ENCODE results near the gene TTC3. TPM values are rescaled to one million over a fixed set of nuclear protein-coding genes. Genes with fewer than 3 reads are reported as not detected.

TTC3 gene
- total and polyA plus RNA-seq, 5 experiments from 2014 or later: 51.1 to 169 (median 134) TPM

GRCh38 chr21:37146320-37147235 is 73.5 kb downstream of the TTC3 start:
- Mint-ChIP-seq H3K9me3 (peaks cover 0 to under 1% (median 0%) of the 10 kb centered on the region in 9 donors), H3K36me3 (peaks cover 5 to 88% (median 48%) of the 10 kb centered on the region in 3 donors), H3K4me1 (no peaks in the 10 kb centered on the region), H3K27ac (peak overlapping the region in 7 of 10 donors; percentile 3 to 78 (median 42)), H3K27me3 (no peaks in the 10 kb centered on the region), H3K4me3 (no peak overlapping the region)
- POLR2A ChIA-PET: interaction anchor here (0.6 kb wide), 1 partner anchor 9 kb away, joined by 3 read pairs; no protein-coding TSS in a partner anchor
- no peak for ATAC-seq
- DNase-seq: no peak

- Mint-ChIP-seq H3K27ac (peak overlapping the region in 1 of 10 donors; percentile 30), H3K36me3 (peaks cover 8 to 91% (median 45%) of the 10 kb centered on the region in 3 donors), H3K4me3 (no peak overlapping the region), H3K27me3 (no peaks in the 10 kb centered on the region), H3K9me3 (no peaks in the 10 kb centered on the region), H3K4me1 (no peaks in the 10 kb centered on the region)
- ATAC-seq (no peak), DNase-seq (no peak)
- POLR2A ChIA-PET: no interaction called here
Observed at GRCh38 chr21:37149411-37149810, 76.4 kb downstream of the TTC3 start.

- ATAC-seq: no peak
- Mint-ChIP-seq H3K36me3 (peaks cover 12 to 89% (median 39%) of the 10 kb centered on the region in 3 donors), H3K4me1 (peaks cover 0 to 5% (median 0%) of the 10 kb centered on the region in 4 donors), H3K27ac (peak overlapping the region in 1 of 10 donors; percentile 11), H3K27me3 (no peaks in the 10 kb centered on the region), H3K4me3 (no peak overlapping the region), H3K9me3 (no peaks in the 10 kb centered on the region)
- POLR2A ChIA-PET: no interaction called here
- DNase-seq: no peak
Observed at GRCh38 chr21:37153196-37153934, 80.3 kb downstream of the TTC3 start.

GRCh38 chr21:37153935-37154350 is 80.9 kb downstream of the TTC3 start:
- Mint-ChIP-seq H3K4me3 (no peak overlapping the region), H3K4me1 (peaks cover 0 to 6% (median 0%) of the 10 kb centered on the region in 4 donors), H3K9me3 (no peaks in the 10 kb centered on the region), H3K27me3 (no peaks in the 10 kb centered on the region), H3K36me3 (peaks cover 11 to 90% (median 36%) of the 10 kb centered on the region in 3 donors), H3K27ac (peak overlapping the region in 1 of 10 donors; percentile 11)
- DNase-seq (no peak), ATAC-seq (no peak)
- POLR2A ChIA-PET: no interaction called here

GRCh38 chr21:37155186-37155585 is 82.1 kb downstream of the TTC3 start:
- Mint-ChIP-seq H3K4me3 (no peak overlapping the region), H3K9me3 (no peaks in the 10 kb centered on the region), H3K27ac (no peak overlapping the region), H3K27me3 (no peaks in the 10 kb centered on the region), H3K4me1 (peaks cover 0 to 8% (median 0%) of the 10 kb centered on the region in 4 donors), H3K36me3 (peaks cover 8 to 88% (median 25%) of the 10 kb centered on the region in 3 donors)
- POLR2A ChIA-PET: no interaction called here
- DNase-seq (no peak), ATAC-seq (no peak)

- H3K4me3 Mint-ChIP-seq: no peak overlapping the region
- POLR2A ChIA-PET: no interaction called here
- no peaks in the 10 kb centered on the region for H3K27me3 Mint-ChIP-seq
- H3K4me1 Mint-ChIP-seq: peaks cover 0 to 8% (median 0%) of the 10 kb centered on the region in 4 donors
- DNase-seq (no peak), ATAC-seq (no peak)
- no peak overlapping the region for H3K27ac Mint-ChIP-seq
- peaks cover 4 to 84% (median 23%) of the 10 kb centered on the region in 3 donors for H3K36me3 Mint-ChIP-seq
- no peaks in the 10 kb centered on the region for H3K9me3 Mint-ChIP-seq
Observed at GRCh38 chr21:37157938-37158337, 84.9 kb downstream of the TTC3 start.

- H3K4me3 Mint-ChIP-seq: no peak overlapping the region
- no peaks in the 10 kb centered on the region for H3K9me3 Mint-ChIP-seq
- peaks cover 0 to 8% (median 0%) of the 10 kb centered on the region in 4 donors for H3K4me1 Mint-ChIP-seq
- peaks cover 4 to 85% (median 23%) of the 10 kb centered on the region in 3 donors for H3K36me3 Mint-ChIP-seq
- DNase-seq: no peak
- POLR2A ChIA-PET: no interaction called here
- no peaks in the 10 kb centered on the region for H3K27me3 Mint-ChIP-seq
- H3K27ac Mint-ChIP-seq: peak overlapping the region in 4 of 10 donors; percentile 5 to 29 (median 18)
- ATAC-seq: no peak
Observed at GRCh38 chr21:37159053-37159776, 86.2 kb downstream of the TTC3 start.

GRCh38 chr21:37159949-37160348 is 86.9 kb downstream of the TTC3 start:
- no peak for DNase-seq
- no peak for ATAC-seq
- H3K27me3 Mint-ChIP-seq: no peaks in the 10 kb centered on the region
- no peak overlapping the region for H3K4me3 Mint-ChIP-seq
- H3K36me3 Mint-ChIP-seq: peaks cover 4 to 85% (median 23%) of the 10 kb centered on the region in 3 donors
- POLR2A ChIA-PET: no interaction called here
- no peaks in the 10 kb centered on the region for H3K9me3 Mint-ChIP-seq
- H3K27ac Mint-ChIP-seq: no peak overlapping the region
- peaks cover 0 to 8% (median 0%) of the 10 kb centered on the region in 4 donors for H3K4me1 Mint-ChIP-seq

GRCh38 chr21:37164742-37165141 is 91.7 kb downstream of the TTC3 start:
- ATAC-seq: no peak
- H3K27me3 Mint-ChIP-seq: no peaks in the 10 kb centered on the region
- H3K9me3 Mint-ChIP-seq: no peaks in the 10 kb centered on the region
- no peak overlapping the region for H3K27ac Mint-ChIP-seq
- no peaks in the 10 kb centered on the region for H3K4me1 Mint-ChIP-seq
- POLR2A ChIA-PET: no interaction called here
- DNase-seq: no peak
- peaks cover 3 to 83% (median 30%) of the 10 kb centered on the region in 3 donors for H3K36me3 Mint-ChIP-seq
- no peak overlapping the region for H3K4me3 Mint-ChIP-seq

- Mint-ChIP-seq H3K9me3 (no peaks in the 10 kb centered on the region), H3K27me3 (no peaks in the 10 kb centered on the region), H3K27ac (no peak overlapping the region), H3K36me3 (peaks cover 3 to 86% (median 32%) of the 10 kb centered on the region in 3 donors), H3K4me1 (peaks cover 0 to 2% (median 0%) of the 10 kb centered on the region in 4 donors), H3K4me3 (no peak overlapping the region)
- ATAC-seq (no peak), DNase-seq (no peak)
- POLR2A ChIA-PET: no interaction called here
Observed at GRCh38 chr21:37165586-37165985, 92.5 kb downstream of the TTC3 start.

GRCh38 chr21:37166733-37167132 is 93.7 kb downstream of the TTC3 start:
- peaks cover 0 to 2% (median 0%) of the 10 kb centered on the region in 4 donors for H3K4me1 Mint-ChIP-seq
- H3K27me3 Mint-ChIP-seq: no peaks in the 10 kb centered on the region
- peak overlapping the region in 7 of 10 donors; percentile 18 to 86 (median 73) for H3K27ac Mint-ChIP-seq
- peak in 2 of 10 donors; percentile 4 to 12 for DNase-seq
- H3K36me3 Mint-ChIP-seq: peaks cover 3 to 83% (median 32%) of the 10 kb centered on the region in 3 donors
- POLR2A ChIA-PET: no interaction called here
- no peaks in the 10 kb centered on the region for H3K9me3 Mint-ChIP-seq
- ATAC-seq: no peak
- no peak overlapping the region for H3K4me3 Mint-ChIP-seq

GRCh38 chr21:37168666-37169065 is 95.6 kb downstream of the TTC3 start:
- ATAC-seq: no peak
- POLR2A ChIA-PET: no interaction called here
- no peak overlapping the region for H3K4me3 Mint-ChIP-seq
- DNase-seq: no peak
- H3K27ac Mint-ChIP-seq: peak overlapping the region in 1 of 10 donors; percentile 29
- H3K4me1 Mint-ChIP-seq: peaks cover 0 to 2% (median 0%) of the 10 kb centered on the region in 4 donors
- H3K9me3 Mint-ChIP-seq: no peaks in the 10 kb centered on the region
- no peaks in the 10 kb centered on the region for H3K27me3 Mint-ChIP-seq
- peaks cover 3 to 86% (median 23%) of the 10 kb centered on the region in 3 donors for H3K36me3 Mint-ChIP-seq
